ENCODE results near the gene TMPRSS9.

TMPRSS9 gene

GRCh38 chr19:2446381-2446780 lies 86.3 kb downstream of the TMPRSS9 start:
- TF ChIP-seq, protein P1, sequence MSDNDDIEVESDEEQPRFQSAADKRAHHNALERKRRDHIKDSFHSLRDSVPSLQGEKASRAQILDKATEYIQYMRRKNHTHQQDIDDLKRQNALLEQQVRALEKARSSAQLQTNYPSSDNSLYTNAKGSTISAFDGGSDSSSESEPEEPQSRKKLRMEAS (IDR thresholded peaks at IDR 0.05): no peak
- TF ChIP-seq EP300 (IDR thresholded peaks at IDR 0.05; ENCODE audit: borderline replicate concordance) (no peak), CREB1 (IDR thresholded peaks at IDR 0.05; ENCODE audit: low read depth) (no peak), CEBPB (IDR thresholded peaks at IDR 0.05) (no peak), YY1 (IDR thresholded peaks at IDR 0.05; ENCODE audit: low read depth) (no peak), FOXM1 (IDR thresholded peaks at IDR 0.05; ENCODE audit: borderline replicate concordance, low read depth) (no peak), RAD21 (IDR thresholded peaks at IDR 0.05; ENCODE audit: low read depth) (no peak), ZBTB7A (IDR thresholded peaks at IDR 0.05; ENCODE audit: low read depth) (no peak), EGR1 (IDR thresholded peaks at IDR 0.05) (no peak), REST (IDR thresholded peaks at IDR 0.05; ENCODE audit: low read depth) (no peak), TCF12 (IDR thresholded peaks at IDR 0.05; ENCODE audit: low read depth) (no peak), TAF1 (IDR thresholded peaks at IDR 0.05; ENCODE audit: low read depth) (no peak)
- TF ChIP-seq, protein P2, sequence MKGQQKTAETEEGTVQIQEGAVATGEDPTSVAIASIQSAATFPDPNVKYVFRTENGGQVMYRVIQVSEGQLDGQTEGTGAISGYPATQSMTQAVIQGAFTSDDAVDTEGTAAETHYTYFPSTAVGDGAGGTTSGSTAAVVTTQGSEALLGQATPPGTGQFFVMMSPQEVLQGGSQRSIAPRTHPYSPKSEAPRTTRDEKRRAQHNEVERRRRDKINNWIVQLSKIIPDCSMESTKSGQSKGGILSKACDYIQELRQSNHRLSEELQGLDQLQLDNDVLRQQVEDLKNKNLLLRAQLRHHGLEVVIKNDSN (IDR thresholded peaks at IDR 0.05): no peak

GRCh38 chr19:2449019-2449418 lies 89.0 kb downstream of the TMPRSS9 start:
- TF ChIP-seq RAD21 (IDR thresholded peaks at IDR 0.05; ENCODE audit: low read depth) (no peak), REST (IDR thresholded peaks at IDR 0.05; ENCODE audit: low read depth) (no peak)
- TF ChIP-seq, protein P1 (IDR thresholded peaks at IDR 0.05): no peak

DNA sequence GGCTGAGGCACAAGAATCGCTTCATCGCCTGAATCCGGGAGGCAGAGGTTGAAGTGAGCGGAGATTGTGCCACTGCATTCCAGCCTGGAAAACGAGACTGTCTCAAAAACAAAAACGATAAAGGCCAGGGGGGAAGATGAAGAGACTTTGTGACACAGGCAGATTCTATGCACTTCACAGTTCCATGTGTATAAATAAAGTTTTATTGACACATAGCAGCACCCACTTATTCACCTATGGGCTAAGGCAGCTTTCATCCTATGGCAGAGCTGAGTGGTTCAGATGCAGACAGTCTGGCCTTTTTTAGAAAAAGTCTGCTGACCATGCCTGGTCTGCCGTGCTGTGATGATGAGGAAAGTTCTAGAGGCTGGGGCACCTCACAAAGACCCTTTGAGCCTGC lies 91.1 kb downstream of the TMPRSS9 start:
- TF ChIP-seq TEAD4 (IDR thresholded peaks at IDR 0.05) (no peak), TCF12 (IDR thresholded peaks at IDR 0.05; ENCODE audit: low read depth) (no peak), ZBTB7A (IDR thresholded peaks at IDR 0.05; ENCODE audit: low read depth) (no peak), RAD21 (IDR thresholded peaks at IDR 0.05; ENCODE audit: low read depth) (no peak), NFIC (IDR thresholded peaks at IDR 0.05) (no peak), CEBPB (IDR thresholded peaks at IDR 0.05) (no peak)
- TF ChIP-seq, protein P2 (IDR thresholded peaks at IDR 0.05): no peak
- TF ChIP-seq, protein P1 (IDR thresholded peaks at IDR 0.05): no peak

- no peak for TF ChIP-seq CEBPB (IDR thresholded peaks at IDR 0.05)
- no peak for TF ChIP-seq FOXM1 (IDR thresholded peaks at IDR 0.05; ENCODE audit: borderline replicate concordance, low read depth)
- TF ChIP-seq TCF12 (IDR thresholded peaks at IDR 0.05; ENCODE audit: low read depth): no peak
- TF ChIP-seq, protein P2 (IDR thresholded peaks at IDR 0.05): no peak
- TF ChIP-seq TEAD4 (IDR thresholded peaks at IDR 0.05): no peak
- no peak for TF ChIP-seq EGR1 (IDR thresholded peaks at IDR 0.05)
- TF ChIP-seq REST (IDR thresholded peaks at IDR 0.05; ENCODE audit: low read depth): no peak
- TF ChIP-seq RAD21 (IDR thresholded peaks at IDR 0.05; ENCODE audit: low read depth): no peak
- TF ChIP-seq ZBTB7A (IDR thresholded peaks at IDR 0.05; ENCODE audit: low read depth): no peak
- TF ChIP-seq TAF1 (IDR thresholded peaks at IDR 0.05; ENCODE audit: low read depth): no peak
- TF ChIP-seq, protein P1 (IDR thresholded peaks at IDR 0.05): no peak
- TF ChIP-seq YY1 (IDR thresholded peaks at IDR 0.05; ENCODE audit: low read depth): no peak
- no peak for TF ChIP-seq EP300 (IDR thresholded peaks at IDR 0.05; ENCODE audit: borderline replicate concordance)
Observed at GRCh38 chr19:2451741-2452140, 91.7 kb downstream of the TMPRSS9 start.

All from Ishikawa (cell line).